Esophagus muscularis mucosa (tissue), 4 donors: ENCODE results near the gene ZNF500.

Experiments
- EP300 ChIP-seq: sonication (generic); formaldehyde crosslinking; IDR thresholded peaks from one replicate; pipeline ENCODE4 v1.6.1; 2017; ENCODE audit warnings: antibody characterized with exemption
- POLR2A ChIP-seq: fragments of 450-650 bp; IDR thresholded peaks from one replicate; pipeline ENCODE4 v1.6.1; 2017; ENCODE audit warnings: antibody characterized with exemption, moderate library complexity, mild to moderate bottlenecking, low read depth
- TF ChIP-seq, protein P1 (sequence below), 3 experiments: fragments of 200-600 bp in 2 of 3; fragments of 450-650 bp in 1 of 3; sonication (generic) in 2 of 3; IDR thresholded peaks; one replicate each; pipeline ENCODE4 v1.5.1; 2017 to 2019; ENCODE audit warnings: antibody characterized with exemption in 3 of 3, mild to moderate bottlenecking in 2 of 3, moderate library complexity in 1 of 3

DNA sequence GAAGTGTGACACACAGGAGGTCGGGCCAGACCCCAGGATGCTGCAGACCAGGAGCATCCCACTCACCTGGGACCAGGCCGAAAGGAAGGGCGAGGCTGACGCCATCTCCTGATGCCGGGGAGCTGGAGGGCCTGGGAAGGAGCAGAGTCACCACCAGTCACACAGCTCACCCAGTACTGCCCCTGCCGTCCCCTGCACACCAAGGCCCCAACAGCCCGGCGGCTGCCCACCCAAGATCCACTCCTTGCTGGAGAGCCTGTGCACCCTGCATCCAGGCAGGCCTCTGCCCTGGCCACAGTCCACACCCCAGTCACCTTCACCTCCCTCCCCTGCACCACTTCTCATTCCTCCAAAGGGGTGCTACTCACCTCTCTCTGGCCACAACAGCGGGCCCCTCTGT is 4.8 kb downstream of the ZNF500 start:
- TF ChIP-seq, protein P1, sequence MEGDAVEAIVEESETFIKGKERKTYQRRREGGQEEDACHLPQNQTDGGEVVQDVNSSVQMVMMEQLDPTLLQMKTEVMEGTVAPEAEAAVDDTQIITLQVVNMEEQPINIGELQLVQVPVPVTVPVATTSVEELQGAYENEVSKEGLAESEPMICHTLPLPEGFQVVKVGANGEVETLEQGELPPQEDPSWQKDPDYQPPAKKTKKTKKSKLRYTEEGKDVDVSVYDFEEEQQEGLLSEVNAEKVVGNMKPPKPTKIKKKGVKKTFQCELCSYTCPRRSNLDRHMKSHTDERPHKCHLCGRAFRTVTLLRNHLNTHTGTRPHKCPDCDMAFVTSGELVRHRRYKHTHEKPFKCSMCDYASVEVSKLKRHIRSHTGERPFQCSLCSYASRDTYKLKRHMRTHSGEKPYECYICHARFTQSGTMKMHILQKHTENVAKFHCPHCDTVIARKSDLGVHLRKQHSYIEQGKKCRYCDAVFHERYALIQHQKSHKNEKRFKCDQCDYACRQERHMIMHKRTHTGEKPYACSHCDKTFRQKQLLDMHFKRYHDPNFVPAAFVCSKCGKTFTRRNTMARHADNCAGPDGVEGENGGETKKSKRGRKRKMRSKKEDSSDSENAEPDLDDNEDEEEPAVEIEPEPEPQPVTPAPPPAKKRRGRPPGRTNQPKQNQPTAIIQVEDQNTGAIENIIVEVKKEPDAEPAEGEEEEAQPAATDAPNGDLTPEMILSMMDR (IDR thresholded peaks at IDR 0.05) = no peak
- TF ChIP-seq POLR2A = no peak
- no peak for TF ChIP-seq EP300
